Spleen (tissue), 7 donors: Measurements from ENCODE around the gene TTC34.

ENCODE experiments used
- CTCF ChIP-seq, 11 experiments: fragments of 200-600 bp in 7 of 11; fragments of 450-650 bp in 4 of 11; sonication (generic) in 4 of 11; IDR thresholded peaks in 8 of 11; conservative IDR thresholded peaks in 3 of 11; 1 replicate in 7 of 11; 2 replicates in 4 of 11; pipeline versions ENCODE4 v1.4.0 to v1.8.0; 2016 to 2021; ENCODE audit warnings: antibody characterized with exemption in 11 of 11, inconsistent platforms in 4 of 11, mild to moderate bottlenecking in 1 of 11
- POLR2A ChIP-seq, 3 donors: fragments of 450-650 bp; IDR thresholded peaks; one replicate each; pipeline ENCODE4 v1.5.1; 2017; ENCODE audit warnings: antibody characterized with exemption in 3 of 3, mild to moderate bottlenecking in 1 of 3
- POLR2AphosphoS5 ChIP-seq, 3 donors: sonication (generic); formaldehyde crosslinking; IDR thresholded peaks; one replicate each; pipeline ENCODE4 v1.5.1; 2017; ENCODE audit warnings: antibody characterized with exemption in 3 of 3
- donor health status: DM: no; HTN: no; CAD: no; lungs with moderate emphysema.
- donor health status: DM: no; HTN: no; CAD: no.
- donor health status: DM: no; HTN: no; CAD: no.

GRCh38 chr1:2645776-2646175, 155.7 kb downstream of the TTC34 start:
- no peak for TF ChIP-seq CTCF (IDR thresholded peaks at IDR 0.05 in 8 of 11, conservative IDR thresholded peaks at IDR 0.05 in 3 of 11)
- TF ChIP-seq POLR2AphosphoS5 (IDR thresholded peaks at IDR 0.05) = no peak
- TF ChIP-seq POLR2A (IDR thresholded peaks at IDR 0.05) = no peak
